HT1080 (cell line): ENCODE measurements around the gene NDUFS2. TPM values are rescaled to one million over a fixed set of nuclear protein-coding genes. Genes with fewer than 3 reads are reported as not detected.
"Not testable (repeated sequence)": the region's sequence is repeated elsewhere in the genome, so short reads cannot be mapped to it uniquely, and the experiment has no call there.

Experiments used
- DNase-seq: peaks from one replicate; pipeline ENCODE4 v3.0.0-alpha.2; 2015; ENCODE audit warnings: low read depth
- total RNA-seq: library from RNA; depleted of rRNA; stranded (reverse); fragments of >200 nt; shearing (Covaris generic); gene quantifications from 2 replicates; pipeline ENCODE4 v1.2.3, GENCODE V29; 2014; rRNA removed

NDUFS2 gene
- total RNA-seq, 1 experiment from 2014 or later = 185 TPM

GRCh38 chr1:161242313-161242712 lies 40.1 kb downstream of the NDUFS2 start:
- DNase-seq = peak; percentile 34

- no peak for DNase-seq
These were observed 42.7 kb downstream of the NDUFS2 start for GRCh38 chr1:161244888-161245287.

- DNase-seq = not testable (repeated sequence)
These were observed 47.9 kb downstream of the NDUFS2 start for GRCh38 chr1:161250100-161250499.

GRCh38 chr1:161250829-161251228 lies 48.7 kb downstream of the NDUFS2 start:
- DNase-seq = no peak

- no peak for DNase-seq
These were observed 49.4 kb downstream of the NDUFS2 start for GRCh38 chr1:161251579-161251978.

GRCh38 chr1:161255302-161255701 lies 53.1 kb downstream of the NDUFS2 start:
- DNase-seq = not testable (repeated sequence)

- DNase-seq = not testable (repeated sequence)
These were observed 53.9 kb downstream of the NDUFS2 start for GRCh38 chr1:161255955-161256520.

GRCh38 chr1:161257109-161257508 lies 54.9 kb downstream of the NDUFS2 start:
- DNase-seq = not testable (repeated sequence)

- no peak for DNase-seq
These were observed 56.5 kb downstream of the NDUFS2 start, which contains the start of gene PCP4L1 for GRCh38 chr1:161258439-161259344. Gene PCP4L1 (plus strand): TSS chr1:161258745. CDS start chr1:161258975, 230 bp downstream.

- no peak for DNase-seq
These were observed 57.2 kb downstream of the NDUFS2 start for GRCh38 chr1:161259345-161259702.

- DNase-seq = no peak
These were observed 57.6 kb downstream of the NDUFS2 start for GRCh38 chr1:161259765-161260164.

- no peak for DNase-seq
These were observed 58.5 kb downstream of the NDUFS2 start for GRCh38 chr1:161260376-161261260.

GRCh38 chr1:161261261-161262235 lies 59.4 kb downstream of the NDUFS2 start:
- no peak for DNase-seq

Other genes with a start within 250 kb of the NDUFS2 start
- not detected in 2 replicates for gene ITLN2, start 247.6 kb upstream of the NDUFS2 start, total RNA-seq
- 6.6 and 10.3 TPM in 2 replicates for gene F11R, start 181.2 kb upstream of the NDUFS2 start, total RNA-seq
- gene TSTD1, start 163.4 kb upstream of the NDUFS2 start, total RNA-seq = 0.30 TPM in 1 of 2 replicates, not detected in the other
- gene USF1, start 156.4 kb upstream of the NDUFS2 start, total RNA-seq = 79.4 and 81.9 TPM in 2 replicates
- gene ARHGAP30, start 132.5 kb upstream of the NDUFS2 start, total RNA-seq = 4.0 and 6.0 TPM in 2 replicates
- 1.4 and 1.9 TPM in 2 replicates for gene NECTIN4, start 112.8 kb upstream of the NDUFS2 start, total RNA-seq
- 0.51 and 1.0 TPM in 2 replicates for gene KLHDC9, start 104.0 kb upstream of the NDUFS2 start, total RNA-seq
- gene PFDN2, start 84.3 kb upstream of the NDUFS2 start, total RNA-seq = 124 and 137 TPM in 2 replicates
- 27.4 and 35.1 TPM in 2 replicates for gene NIT1, start 84.3 kb upstream of the NDUFS2 start, total RNA-seq
- 26.5 and 42.6 TPM in 2 replicates for gene DEDD, start 69.7 kb upstream of the NDUFS2 start, total RNA-seq
- 68.1 and 68.2 TPM in 2 replicates for gene UFC1, start 48.4 kb upstream of the NDUFS2 start, total RNA-seq
- 5.5 and 9.7 TPM in 2 replicates for gene USP21, start 42.9 kb upstream of the NDUFS2 start, total RNA-seq
- 9.0 and 12.9 TPM in 2 replicates for gene PPOX, start 35.9 kb upstream of the NDUFS2 start, total RNA-seq
- 63.3 and 89.1 TPM in 2 replicates for gene B4GALT3, start 24.9 kb upstream of the NDUFS2 start, total RNA-seq
- not detected in 2 replicates for gene ADAMTS4, start 3.3 kb upstream of the NDUFS2 start, total RNA-seq
- gene FCER1G, start 12.9 kb downstream of the NDUFS2 start, total RNA-seq = 0.64 TPM in 1 of 2 replicates, not detected in the other
- gene APOA2, start 21.3 kb downstream of the NDUFS2 start, total RNA-seq = not detected in 2 replicates
- 18.2 and 25.8 TPM in 2 replicates for gene TOMM40L, start 23.7 kb downstream of the NDUFS2 start, total RNA-seq
- gene NR1I3, start 35.8 kb downstream of the NDUFS2 start, total RNA-seq = not detected in 2 replicates
- gene PCP4L1, start 56.4 kb downstream of the NDUFS2 start, total RNA-seq = 0.10 and 0.27 TPM in 2 replicates
- gene MPZ, start 107.6 kb downstream of the NDUFS2 start, total RNA-seq = 1.4 and 2.2 TPM in 2 replicates
- gene SDHC, start 112.0 kb downstream of the NDUFS2 start, total RNA-seq = 16.1 and 67.9 TPM in 2 replicates
- gene CFAP126, start 165.5 kb downstream of the NDUFS2 start, total RNA-seq = not detected in 2 replicates